Gastrocnemius medialis (tissue), 4 donors: ENCODE data around the gene RAB44. TPM values are rescaled to one million over a fixed set of nuclear protein-coding genes. Genes with fewer than 3 reads are reported as not detected.

Experiments
- ATAC-seq, 2 donors: fragments of 150-250 bp; one replicate each; pipeline ENCODE4 v1.9.1; 2016
- DNase-seq, 2 donors: peaks; one replicate each; pipeline ENCODE4 v3.0.0-alpha.2; 2019
- H3K27ac ChIP-seq, 4 donors: fragments of 200-600 bp; sonication (generic); 1 replicate in 1 of 4; 2 replicates in 3 of 4; pipeline ENCODE4 v1.5.1; 2016 to 2018; ENCODE audit warnings: mild to moderate bottlenecking in 2 of 4, moderate library complexity in 1 of 4
- H3K27me3 ChIP-seq, 3 donors: fragments of 200-600 bp; sonication (generic) in 2 of 3; 1 replicate in 1 of 3; 2 replicates in 2 of 3; pipeline versions ENCODE4 v1.5.1 to v1.6.0; 2016 to 2019; ENCODE audit warnings: mild to moderate bottlenecking in 1 of 3, moderate library complexity in 1 of 3
- H3K36me3 ChIP-seq, 2 donors: fragments of 200-600 bp; sonication (generic) in 1 of 2; one replicate each; pipeline ENCODE4 v1.5.1; 2017 to 2018
- H3K4me1 ChIP-seq, 2 donors: fragments of 200-600 bp; sonication (generic) in 1 of 2; one replicate each; pipeline ENCODE4 v1.5.1; 2016 to 2017; ENCODE audit warnings: mild to moderate bottlenecking in 2 of 2
- H3K4me3 ChIP-seq, 4 donors: fragments of 200-600 bp; sonication (generic) in 3 of 4; 1 replicate in 1 of 4; 2 replicates in 3 of 4; pipeline ENCODE4 v1.5.1; 2016 to 2019; ENCODE audit warnings: mild to moderate bottlenecking in 2 of 4
- H3K9me3 ChIP-seq, 3 donors: fragments of 200-600 bp; sonication (generic) in 2 of 3; 1 replicate in 1 of 3; 2 replicates in 2 of 3; pipeline ENCODE4 v1.5.1; 2016 to 2019
- POLR2A ChIP-seq, 2 donors: fragments of 450-650 bp; IDR thresholded peaks; one replicate each; pipeline ENCODE4 v1.6.1; 2017; ENCODE audit warnings: antibody characterized with exemption in 2 of 2, mild to moderate bottlenecking in 2 of 2, moderate library complexity in 2 of 2
- in situ Hi-C, 4 donors: fragments of 200-750 bp; cut with MboI; loops; one replicate each; pipeline versions ENCODE4 v1.15.0 to v1.8.0; 2017; ENCODE audit warnings: low sequenced_read_pairs in 4 of 4
- intact Hi-C: fragments of 100-400 bp; cut with DNase I; formaldehyde crosslinking; loops from one replicate; pipeline ENCODE4 v1.15.1; 2023; ENCODE audit warnings: low total_unique reads
- total RNA-seq, 4 donors: library from RNA; depleted of rRNA; stranded (reverse); fragments of >200 nt; gene quantifications; one replicate each; pipeline versions ENCODE4 v1.1.0 to v1.2.3, GENCODE V29; 2016
- TF ChIP-seq, protein P1 (sequence below), 5 experiments: fragments of 450-650 bp in 3 of 5; fragments of 200-600 bp in 2 of 5; sonication (generic) in 2 of 5; IDR thresholded peaks in 4 of 5; conservative IDR thresholded peaks in 1 of 5; 1 replicate in 4 of 5; 2 replicates in 1 of 5; pipeline ENCODE4 v1.5.1; 2016 to 2019; ENCODE audit warnings: antibody characterized with exemption in 5 of 5, mild to moderate bottlenecking in 3 of 5, moderate library complexity in 3 of 5

The RAB44 gene
- total RNA-seq, 4 donors from 2014 or later: 0.09 TPM; not detected in 3

DNA sequence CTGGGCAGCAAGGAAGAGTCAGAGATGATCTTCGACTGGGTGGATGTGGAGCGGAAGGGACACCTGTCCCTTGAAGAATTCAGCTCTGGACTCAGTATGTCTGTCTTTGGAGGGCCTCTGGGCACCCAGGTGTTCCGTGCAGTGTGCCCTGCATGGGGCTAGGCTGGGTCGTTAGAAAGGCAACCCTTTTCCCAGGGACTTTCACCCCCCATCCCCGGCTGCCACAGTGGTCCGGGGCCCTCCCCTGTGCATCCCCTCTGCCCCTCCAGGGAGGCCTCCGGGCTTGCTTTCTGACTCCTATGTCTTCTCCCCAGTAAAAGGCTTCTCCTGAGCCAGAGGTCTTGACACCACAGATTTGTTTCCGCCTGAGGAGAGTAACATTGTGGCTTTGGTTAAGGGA is 16.2 kb downstream of the RAB44 start:
- no peak for ATAC-seq
- H3K27me3 ChIP-seq: no peaks in the 10 kb centered on the region
- intact Hi-C loops: no loop called here
- H3K27ac ChIP-seq: no peak overlapping the region
- no peaks in the 10 kb centered on the region for H3K9me3 ChIP-seq
- H3K36me3 ChIP-seq: no peaks in the 10 kb centered on the region
- TF ChIP-seq POLR2A (IDR thresholded peaks at IDR 0.05): no peak
- TF ChIP-seq, protein P1, sequence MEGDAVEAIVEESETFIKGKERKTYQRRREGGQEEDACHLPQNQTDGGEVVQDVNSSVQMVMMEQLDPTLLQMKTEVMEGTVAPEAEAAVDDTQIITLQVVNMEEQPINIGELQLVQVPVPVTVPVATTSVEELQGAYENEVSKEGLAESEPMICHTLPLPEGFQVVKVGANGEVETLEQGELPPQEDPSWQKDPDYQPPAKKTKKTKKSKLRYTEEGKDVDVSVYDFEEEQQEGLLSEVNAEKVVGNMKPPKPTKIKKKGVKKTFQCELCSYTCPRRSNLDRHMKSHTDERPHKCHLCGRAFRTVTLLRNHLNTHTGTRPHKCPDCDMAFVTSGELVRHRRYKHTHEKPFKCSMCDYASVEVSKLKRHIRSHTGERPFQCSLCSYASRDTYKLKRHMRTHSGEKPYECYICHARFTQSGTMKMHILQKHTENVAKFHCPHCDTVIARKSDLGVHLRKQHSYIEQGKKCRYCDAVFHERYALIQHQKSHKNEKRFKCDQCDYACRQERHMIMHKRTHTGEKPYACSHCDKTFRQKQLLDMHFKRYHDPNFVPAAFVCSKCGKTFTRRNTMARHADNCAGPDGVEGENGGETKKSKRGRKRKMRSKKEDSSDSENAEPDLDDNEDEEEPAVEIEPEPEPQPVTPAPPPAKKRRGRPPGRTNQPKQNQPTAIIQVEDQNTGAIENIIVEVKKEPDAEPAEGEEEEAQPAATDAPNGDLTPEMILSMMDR (IDR thresholded peaks at IDR 0.05 in 4 of 5, conservative IDR thresholded peaks at IDR 0.05 in 1 of 5): no peak
- in situ Hi-C loops: no loop called here
- no peaks in the 10 kb centered on the region for H3K4me1 ChIP-seq
- no peak overlapping the region for H3K4me3 ChIP-seq
- no peak for DNase-seq

DNA sequence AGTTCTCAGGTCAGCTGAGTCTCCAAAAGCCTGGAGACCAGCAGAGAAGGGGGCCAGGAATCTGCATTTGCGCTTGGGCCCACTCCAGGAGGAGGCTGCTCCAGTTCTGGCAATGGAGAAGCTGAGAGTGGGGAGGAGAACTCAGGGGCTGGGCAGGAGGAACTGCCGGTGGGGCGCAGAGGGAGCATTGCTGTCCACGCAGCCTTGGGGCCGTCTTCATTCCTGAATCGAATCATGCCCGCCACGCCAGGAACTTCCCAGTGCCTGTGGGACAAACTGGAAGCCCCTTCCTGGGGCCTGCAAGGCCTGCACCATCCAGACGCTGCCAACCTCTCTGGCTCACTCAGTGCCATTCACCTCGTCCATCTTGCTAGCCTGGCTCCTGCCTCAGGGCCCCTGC is 16.9 kb downstream of the RAB44 start:
- no peaks in the 10 kb centered on the region for H3K4me1 ChIP-seq
- H3K27ac ChIP-seq: no peak overlapping the region
- DNase-seq (no peak), ATAC-seq (no peak)
- no peaks in the 10 kb centered on the region for H3K27me3 ChIP-seq
- H3K36me3 ChIP-seq: no peaks in the 10 kb centered on the region
- intact Hi-C loops: no loop called here
- no peak overlapping the region for H3K4me3 ChIP-seq
- no peaks in the 10 kb centered on the region for H3K9me3 ChIP-seq
- in situ Hi-C loops: no loop called here
- no peak for TF ChIP-seq POLR2A (IDR thresholded peaks at IDR 0.05)
- TF ChIP-seq, protein P1 (IDR thresholded peaks at IDR 0.05 in 4 of 5, conservative IDR thresholded peaks at IDR 0.05 in 1 of 5): no peak

- DNase-seq (no peak), ATAC-seq (no peak)
- Histone ChIP-seq H3K36me3 (no peaks in the 10 kb centered on the region), H3K4me1 (no peaks in the 10 kb centered on the region), H3K27ac (no peak overlapping the region), H3K4me3 (no peak overlapping the region), H3K27me3 (no peaks in the 10 kb centered on the region), H3K9me3 (no peaks in the 10 kb centered on the region)
- intact Hi-C loops: no loop called here
- in situ Hi-C loops: no loop called here
- no peak for TF ChIP-seq POLR2A (IDR thresholded peaks at IDR 0.05)
- TF ChIP-seq, protein P1 (IDR thresholded peaks at IDR 0.05 in 4 of 5, conservative IDR thresholded peaks at IDR 0.05 in 1 of 5): no peak
Observed at GRCh38 chr6:36715469-36715868, 17.8 kb downstream of the RAB44 start.

DNA sequence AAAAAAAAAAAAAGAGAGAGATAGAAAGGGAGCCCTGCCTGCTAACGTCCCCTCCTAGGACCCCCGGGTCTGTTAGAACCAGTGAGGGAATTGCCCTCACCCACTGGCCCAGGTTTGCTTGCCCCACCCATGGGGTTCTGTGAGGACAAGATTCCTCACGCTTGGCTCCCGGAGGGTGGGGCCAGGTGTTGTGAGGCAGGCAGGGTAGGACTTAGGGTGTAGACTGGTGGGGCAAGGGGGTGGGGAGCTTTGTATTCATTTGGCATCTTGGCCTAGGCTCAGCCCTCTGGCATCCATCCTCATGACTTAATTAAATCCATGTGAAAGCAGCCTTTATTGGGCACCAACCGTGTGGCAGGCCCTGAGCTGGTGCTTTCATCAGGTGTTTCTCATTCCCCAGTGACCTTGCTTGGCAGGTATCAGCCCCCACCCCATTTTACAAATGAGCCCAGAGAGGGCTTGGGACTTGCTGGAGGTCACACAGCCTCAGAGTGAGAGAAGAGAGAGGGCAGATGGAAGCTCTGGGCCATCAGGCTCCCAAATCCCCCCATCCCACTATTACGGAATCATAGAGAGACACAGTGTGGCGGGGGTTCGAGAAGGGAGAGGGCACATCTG is 19.0 kb downstream of the RAB44 start:
- no peaks in the 10 kb centered on the region for H3K9me3 ChIP-seq
- H3K4me1 ChIP-seq: no peaks in the 10 kb centered on the region
- H3K27ac ChIP-seq: no peak overlapping the region
- intact Hi-C loops: no loop called here
- ATAC-seq (no peak), DNase-seq (no peak)
- in situ Hi-C loops: no loop called here
- H3K4me3 ChIP-seq: no peak overlapping the region
- no peaks in the 10 kb centered on the region for H3K27me3 ChIP-seq
- H3K36me3 ChIP-seq: no peaks in the 10 kb centered on the region
- no peak for TF ChIP-seq POLR2A (IDR thresholded peaks at IDR 0.05)
- TF ChIP-seq, protein P1 (IDR thresholded peaks at IDR 0.05 in 4 of 5, conservative IDR thresholded peaks at IDR 0.05 in 1 of 5): no peak
